HCT116 (cell line): ENCODE data around the gene SYTL3. TPM values are rescaled to one million over a fixed set of nuclear protein-coding genes. Genes with fewer than 3 reads are reported as not detected.

Experiments used
- ATAC-seq: fragments of 200-7000 bp; cut with Tn5 transposase; 2 replicates; pipeline ENCODE4 v1.9.1; 2020; ENCODE audit warnings: mild to moderate bottlenecking, moderate library complexity
- BruUV-seq: library from RNA; stranded (reverse); fragments of 400-500 nt; replicated peaks from 2 replicates; lab custom pipeline; 2021; lab: Mats Ljungman, UMichigan
- CTCF ChIA-PET: fragments of 300-600 bp; sonication (Branson Sonifier 250); formaldehyde crosslinking; loops from one replicate; lab custom pipeline; 2021; ENCODE audit warnings: antibody characterized with exemption; lab: Charles Lee
- POLR2A ChIA-PET: fragments of 300-600, 350-600 bp; sonication (Branson Sonifier 250); formaldehyde crosslinking; loops from one replicate; lab custom pipeline; 2021; ENCODE audit warnings: antibody characterized with exemption; lab: Charles Lee
- RAD21 ChIA-PET, 2 experiments: fragments of 300-600 bp; sonication (Branson Sonifier 250); formaldehyde crosslinking; loops; one replicate each; lab custom pipeline; 2023; ENCODE audit warnings: low total read pairs in 2 of 2; ENCODE audit not compliant: uncharacterized antibody in 2 of 2, unreplicated experiment in 2 of 2, low non-redundant PET in 1 of 2; lab: Charles Lee
- DNase-seq: peaks from one replicate; pipeline ENCODE4 v3.0.0-alpha.2; 2010; ENCODE audit warnings: low read depth, low spot score
- H2AFZ ChIP-seq: fragments of 200-600 bp; shearing (Covaris generic), sonication (generic); 2 replicates; pipeline ENCODE4 v1.6.1; 2017; ENCODE audit warnings: low read depth, mixed run types, mixed read lengths, antibody characterized with exemption, low read length; ENCODE audit not compliant: poor library complexity, severe bottlenecking
- H3K27ac ChIP-seq: 2 replicates; pipeline ENCODE4 v1.5.1; 2012; ENCODE audit warnings: low read depth, low read length
- H3K27me3 ChIP-seq: fragments of 200-600 bp; sonication (generic); 2 replicates; pipeline ENCODE4 v1.6.1; 2016; ENCODE audit warnings: mixed run types, low read length, mixed read lengths; ENCODE audit not compliant: insufficient read depth
- H3K36me3 ChIP-seq, 2 experiments: fragments of 200-500 bp in 1 of 2; fragments of 200-600 bp in 1 of 2; sonication (Bioruptor generic) in 1 of 2; sonication (generic) in 1 of 2; 2 replicates each; pipeline versions ENCODE4 v1.5.1 to v1.6.1; 2014 to 2016; ENCODE audit warnings: low read length in 2 of 2, inconsistent platforms in 1 of 2, mixed read lengths in 1 of 2, mixed run types in 1 of 2; ENCODE audit not compliant: insufficient read depth in 2 of 2, control insufficient read depth in 1 of 2
- H3K4me1 ChIP-seq, 2 experiments: fragments of 200-600 bp in 1 of 2; sonication (generic) in 1 of 2; 2 replicates each; pipeline versions ENCODE4 v1.5.1 to v1.6.1; 2012 to 2017; ENCODE audit warnings: low read length in 2 of 2, inconsistent platforms in 1 of 2, mild to moderate bottlenecking in 1 of 2, mixed read lengths in 1 of 2, mixed run types in 1 of 2, moderate library complexity in 1 of 2; ENCODE audit not compliant: insufficient read depth in 2 of 2, control insufficient read depth in 1 of 2
- H3K4me2 ChIP-seq: fragments of 200-600 bp; sonication (generic); 2 replicates; pipeline ENCODE4 v1.6.1; 2017; ENCODE audit warnings: mixed run types, low read length, mixed read lengths
- H3K4me3 ChIP-seq, 2 experiments: fragments of 200-600 bp in 1 of 2; sonication (generic) in 1 of 2; replicated peaks in 1 of 2; 2 replicates each; pipeline ENCODE4 v1.5.1; 2011 to 2016; ENCODE audit warnings: low read length in 2 of 2, control low read depth in 1 of 2, low read depth in 1 of 2, mild to moderate bottlenecking in 1 of 2, mixed read lengths in 1 of 2, mixed run types in 1 of 2
- H3K79me2 ChIP-seq: fragments of 200-600 bp; sonication (generic); 2 replicates; pipeline ENCODE4 v1.6.1; 2017; ENCODE audit warnings: mild to moderate bottlenecking, mixed run types, low read length, moderate library complexity, mixed read lengths; ENCODE audit not compliant: insufficient read depth
- H3K9ac ChIP-seq: fragments of 200-600 bp; sonication (generic); 2 replicates; pipeline ENCODE4 v1.6.1; 2016; ENCODE audit warnings: low read length, mixed read lengths
- H3K9me2 ChIP-seq: fragments of 200-600 bp; sonication (generic), shearing (Covaris generic); 2 replicates; pipeline ENCODE4 v1.6.1; 2017; ENCODE audit warnings: mixed run types, mild to moderate bottlenecking, moderate library complexity; ENCODE audit not compliant: insufficient read depth
- H3K9me3 ChIP-seq, 2 experiments: fragments of 200-500 bp in 1 of 2; fragments of 200-600 bp in 1 of 2; sonication (Bioruptor generic) in 1 of 2; sonication (generic) in 1 of 2; 2 replicates each; pipeline ENCODE4 v1.6.1; 2014 to 2017; ENCODE audit warnings: low read length in 2 of 2, mixed read lengths in 2 of 2, inconsistent platforms in 1 of 2, low read depth in 1 of 2, mild to moderate bottlenecking in 1 of 2, mixed run types in 1 of 2, moderate library complexity in 1 of 2; ENCODE audit not compliant: control insufficient read depth in 1 of 2, insufficient read depth in 1 of 2
- H4K20me1 ChIP-seq: fragments of 200-600 bp; sonication (generic), shearing (Covaris generic); 2 replicates; pipeline ENCODE4 v1.6.1; 2017; ENCODE audit warnings: mixed run types, mild to moderate bottlenecking, moderate library complexity; ENCODE audit not compliant: insufficient read depth
- CEBPB ChIP-seq: IDR thresholded peaks from 2 replicates; pipeline ENCODE4 v1.6.1; 2012; ENCODE audit warnings: low read depth
- POLR2AphosphoS5 ChIP-seq: IDR thresholded peaks from 2 replicates; pipeline ENCODE4 v1.6.1; 2011; ENCODE audit warnings: mild to moderate bottlenecking, low read depth, low read length, moderate library complexity
- RAD21 ChIP-seq: IDR thresholded peaks from 2 replicates; pipeline ENCODE4 v1.6.1; 2012; ENCODE audit warnings: low read depth, mild to moderate bottlenecking
- YY1 ChIP-seq: IDR thresholded peaks from 2 replicates; pipeline ENCODE4 v1.6.1; 2011; ENCODE audit warnings: low read length, low read depth, moderate library complexity, mild to moderate bottlenecking; ENCODE audit not compliant: insufficient replicate concordance; ENCODE audit errors: extremely low read depth
- intact Hi-C: fragments of 100-400 bp; cut with micrococcal nuclease; formaldehyde crosslinking; loops from 2 replicates; pipeline ENCODE4 v1.10.0; 2022
- total RNA-seq: library from RNA; stranded (reverse); gene quantifications from one replicate; pipeline ENCODE4 v1.2.1, GENCODE V29; 2021; ENCODE audit not compliant: unreplicated experiment
- TF ChIP-seq, protein P1 (sequence below), 3 experiments: fragments of 200-600 bp in 1 of 3; sonication (generic) in 1 of 3; IDR thresholded peaks in 2 of 3; conservative IDR thresholded peaks in 1 of 3; 2 replicates each; pipeline ENCODE4 v1.5.1; 2012 to 2017; ENCODE audit warnings: low read depth in 2 of 3, low read length in 2 of 3, antibody characterized with exemption in 1 of 3, borderline replicate concordance in 1 of 3, control low read depth in 1 of 3, mild to moderate bottlenecking in 1 of 3, mixed read lengths in 1 of 3, mixed run types in 1 of 3, moderate library complexity in 1 of 3; ENCODE audit not compliant: insufficient read depth in 1 of 3
- TF ChIP-seq, protein P2 (sequence below): IDR thresholded peaks from 2 replicates; pipeline ENCODE4 v1.6.1; 2012
- TF ChIP-seq, protein P3 (sequence below): IDR thresholded peaks from 2 replicates; pipeline ENCODE4 v1.6.1; 2012

Gene SYTL3
- total RNA-seq, 1 experiment from 2014 or later: 55.3 TPM

DNA sequence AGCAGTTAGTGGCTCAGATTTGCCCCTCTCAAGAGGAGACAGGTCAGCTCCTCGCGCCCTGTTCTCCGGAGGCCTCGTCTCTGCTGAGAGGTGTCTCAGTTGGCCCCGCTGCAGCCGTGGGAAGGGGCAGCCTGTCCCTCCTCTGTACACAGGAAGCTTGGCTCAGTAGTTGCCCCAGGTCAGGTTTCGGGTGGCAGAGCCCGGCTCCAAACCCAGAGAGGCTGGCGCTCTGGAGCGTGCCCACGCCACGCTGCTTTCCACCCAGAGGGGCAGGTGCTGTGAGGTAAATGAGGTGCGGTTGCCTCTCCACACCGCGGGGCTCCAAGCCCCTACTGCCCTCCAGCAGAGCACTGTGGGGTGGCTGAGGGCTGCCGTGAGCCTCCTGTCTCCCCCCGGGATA, 21.3 kb upstream of the SYTL3 start (continued):
- TF ChIP-seq, protein P1, sequence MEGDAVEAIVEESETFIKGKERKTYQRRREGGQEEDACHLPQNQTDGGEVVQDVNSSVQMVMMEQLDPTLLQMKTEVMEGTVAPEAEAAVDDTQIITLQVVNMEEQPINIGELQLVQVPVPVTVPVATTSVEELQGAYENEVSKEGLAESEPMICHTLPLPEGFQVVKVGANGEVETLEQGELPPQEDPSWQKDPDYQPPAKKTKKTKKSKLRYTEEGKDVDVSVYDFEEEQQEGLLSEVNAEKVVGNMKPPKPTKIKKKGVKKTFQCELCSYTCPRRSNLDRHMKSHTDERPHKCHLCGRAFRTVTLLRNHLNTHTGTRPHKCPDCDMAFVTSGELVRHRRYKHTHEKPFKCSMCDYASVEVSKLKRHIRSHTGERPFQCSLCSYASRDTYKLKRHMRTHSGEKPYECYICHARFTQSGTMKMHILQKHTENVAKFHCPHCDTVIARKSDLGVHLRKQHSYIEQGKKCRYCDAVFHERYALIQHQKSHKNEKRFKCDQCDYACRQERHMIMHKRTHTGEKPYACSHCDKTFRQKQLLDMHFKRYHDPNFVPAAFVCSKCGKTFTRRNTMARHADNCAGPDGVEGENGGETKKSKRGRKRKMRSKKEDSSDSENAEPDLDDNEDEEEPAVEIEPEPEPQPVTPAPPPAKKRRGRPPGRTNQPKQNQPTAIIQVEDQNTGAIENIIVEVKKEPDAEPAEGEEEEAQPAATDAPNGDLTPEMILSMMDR (IDR thresholded peaks at IDR 0.05 in 2 of 3, conservative IDR thresholded peaks at IDR 0.05 in 1 of 3; ENCODE audit: borderline replicate concordance in 1 of 3, insufficient read depth in 1 of 3, low read depth in 2 of 3, low read length in 2 of 3): no peak
- TF ChIP-seq POLR2AphosphoS5: no peak
- TF ChIP-seq, protein P2, sequence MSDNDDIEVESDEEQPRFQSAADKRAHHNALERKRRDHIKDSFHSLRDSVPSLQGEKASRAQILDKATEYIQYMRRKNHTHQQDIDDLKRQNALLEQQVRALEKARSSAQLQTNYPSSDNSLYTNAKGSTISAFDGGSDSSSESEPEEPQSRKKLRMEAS: no peak

DNA sequence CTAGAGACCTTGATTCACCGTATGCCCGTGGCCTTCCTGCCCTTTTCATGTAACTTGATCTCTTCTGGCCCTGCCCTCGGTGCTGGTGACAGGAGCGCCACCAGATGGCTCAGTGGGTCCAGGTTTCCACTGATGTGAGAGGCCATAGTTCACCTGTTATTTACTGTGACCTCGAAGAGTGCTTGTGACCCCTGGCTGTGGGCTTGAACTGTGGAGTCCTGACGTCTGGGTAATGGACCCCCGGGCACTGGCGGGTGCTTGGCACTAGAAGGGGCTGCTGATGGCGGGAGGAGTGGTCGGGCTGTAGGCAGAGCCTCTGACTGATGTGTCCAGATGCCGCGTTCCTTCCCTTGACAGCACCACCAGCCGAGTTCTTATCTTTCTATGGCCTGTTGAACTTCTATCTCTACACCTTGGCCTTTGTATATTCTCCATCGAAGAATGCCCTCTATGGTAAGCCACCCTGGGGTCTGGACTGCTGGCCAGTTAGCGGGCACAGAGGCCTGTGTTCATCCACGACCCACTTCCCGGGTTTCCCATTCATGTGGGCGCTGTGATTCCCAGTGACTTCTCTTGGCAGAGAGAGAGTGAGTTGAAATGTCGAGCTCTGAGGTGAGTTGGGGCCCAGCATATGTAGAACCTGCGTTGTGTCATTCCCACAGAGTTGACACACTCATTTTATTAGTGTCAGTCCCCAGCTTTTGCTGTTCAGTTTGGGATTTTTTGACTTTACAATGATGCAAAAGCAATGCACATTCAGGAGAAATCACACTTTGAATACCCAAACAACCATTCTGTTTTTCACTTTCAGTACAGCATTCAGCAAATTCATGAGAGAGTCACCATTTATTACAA, 20.3 kb upstream of the SYTL3 start:
- TF ChIP-seq CEBPB (no peak), YY1 (no peak), RAD21 (peak; percentile 78)
- TF ChIP-seq, protein P1 (IDR thresholded peaks at IDR 0.05 in 2 of 3, conservative IDR thresholded peaks at IDR 0.05 in 1 of 3; ENCODE audit: borderline replicate concordance in 1 of 3, insufficient read depth in 1 of 3, low read depth in 2 of 3, low read length in 2 of 3): peak; percentile 49 to 56 (median 50)
- TF ChIP-seq, protein P3, sequence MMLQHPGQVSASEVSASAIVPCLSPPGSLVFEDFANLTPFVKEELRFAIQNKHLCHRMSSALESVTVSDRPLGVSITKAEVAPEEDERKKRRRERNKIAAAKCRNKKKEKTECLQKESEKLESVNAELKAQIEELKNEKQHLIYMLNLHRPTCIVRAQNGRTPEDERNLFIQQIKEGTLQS: no peak
- TF ChIP-seq, all 23 proteins: peak for 2
- Histone ChIP-seq H3K36me3 (peaks cover 10 to 48% of the 10 kb centered on the region in 2 experiments; a peak in 3 of 4 replicates), H4K20me1 (no peaks in the 10 kb centered on the region), H3K9me3 (no peaks in the 10 kb centered on the region), H3K4me3 (no peak overlapping the region), H2AFZ (no peak overlapping the region), H3K4me2 (peak overlapping the region; percentile 23; the same call in 1 of the 2 replicates), H3K27me3 (no peaks in the 10 kb centered on the region), H3K4me1 (peaks cover 8 to 39% of the 10 kb centered on the region in 2 experiments; a peak in 3 of 4 replicates), H3K9me2 (no peaks in the 10 kb centered on the region), H3K27ac (no peak overlapping the region), H3K9ac (no peak overlapping the region), H3K79me2 (peaks cover 6% of the 10 kb centered on the region; the same call in 1 of the 2 replicates)
- ATAC-seq (peak; percentile 70), DNase-seq (no peak)
- intact Hi-C loops: no loop called here
- ChIA-PET CTCF (interaction anchor here (2.8 kb wide), 1 partner anchor 62 kb away, joined by 9 read pairs; no protein-coding TSS in a partner anchor), RAD21 (no interaction called here), POLR2A (no interaction called here)
- no TSS peak for BruUV-seq
